Upper lobe of left lung (tissue), 6 donors: ENCODE measurements around the gene MROH7. TPM values are rescaled to one million over a fixed set of nuclear protein-coding genes. Genes with fewer than 3 reads are reported as not detected.

Source experiments
- ATAC-seq, 2 donors: fragments of 200-7000 bp; cut with Tn5 transposase; one replicate each; pipeline ENCODE4 v1.9.1; 2022; ENCODE audit warnings: mild to moderate bottlenecking in 2 of 2, moderate library complexity in 2 of 2; ENCODE audit not compliant: low FRiP score in 2 of 2
- DNase-seq, 2 donors: peaks; one replicate each; pipeline ENCODE4 v3.0.0-alpha.2; 2019 to 2020
- H3K27ac ChIP-seq, 4 donors: fragments of 200-600 bp; sonication (generic); one replicate each; pipeline ENCODE4 v1.5.1; 2016 to 2019
- H3K27me3 ChIP-seq, 4 donors: fragments of 200-600 bp; sonication (generic); one replicate each; pipeline ENCODE4 v1.5.1; 2017 to 2019
- H3K36me3 ChIP-seq, 4 donors: fragments of 200-600 bp; sonication (generic); one replicate each; pipeline ENCODE4 v1.5.1; 2016 to 2019
- H3K4me1 ChIP-seq, 4 donors: fragments of 200-600 bp; sonication (generic); one replicate each; pipeline ENCODE4 v1.5.1; 2018 to 2019
- H3K4me3 ChIP-seq, 4 donors: fragments of 200-600 bp; sonication (generic); one replicate each; pipeline ENCODE4 v1.5.1; 2017 to 2019; ENCODE audit warnings: mild to moderate bottlenecking in 2 of 4, moderate library complexity in 1 of 4
- H3K9me3 ChIP-seq, 4 donors: fragments of 200-600 bp; sonication (generic); one replicate each; pipeline ENCODE4 v1.5.1; 2018 to 2019
- CTCF ChIP-seq, 6 experiments: fragments of 450-650 bp in 4 of 6; fragments of 200-600 bp in 2 of 6; sonication (generic) in 2 of 6; IDR thresholded peaks; one replicate each; pipeline ENCODE4 v1.5.1; 2016 to 2019; ENCODE audit warnings: antibody characterized with exemption in 6 of 6
- EP300 ChIP-seq, 4 donors: sonication (generic); formaldehyde crosslinking; IDR thresholded peaks; one replicate each; pipeline ENCODE4 v1.5.1; 2017; ENCODE audit warnings: antibody characterized with exemption in 4 of 4, control low read depth in 2 of 4
- POLR2A ChIP-seq, 4 donors: fragments of 450-650 bp; IDR thresholded peaks; one replicate each; pipeline ENCODE4 v1.5.1; 2016 to 2017; ENCODE audit warnings: antibody characterized with exemption in 4 of 4, mild to moderate bottlenecking in 2 of 4
- POLR2AphosphoS5 ChIP-seq, 2 donors: sonication (generic); formaldehyde crosslinking; IDR thresholded peaks; one replicate each; pipeline ENCODE4 v1.5.1; 2017; ENCODE audit warnings: antibody characterized with exemption in 2 of 2
- WGBS, 2 donors: methylation state at CpG; one replicate each; pipeline ENCODE4 v1.1.5; 2017 to 2018; 5-methylcytosine and 5-hydroxymethylcytosine counted together
- total RNA-seq, 6 donors: library from RNA; depleted of rRNA in 4 of 6; stranded (reverse); fragments of >200 nt in 4 of 6; gene quantifications; one replicate each; pipeline versions ENCODE4 v1.1.0 to v1.2.1, GENCODE V29; 2016 to 2021
- donor health status: DM: no; HTN: no; CAD: no; lungs with moderate emphysema.
- donor health status: DM: no; HTN: yes; CAD: no; lungs with severe emphysema.

Gene MROH7
- total RNA-seq, 6 donors from 2014 or later, result 1.2 to 10.5 (median 2.2) TPM

DNA sequence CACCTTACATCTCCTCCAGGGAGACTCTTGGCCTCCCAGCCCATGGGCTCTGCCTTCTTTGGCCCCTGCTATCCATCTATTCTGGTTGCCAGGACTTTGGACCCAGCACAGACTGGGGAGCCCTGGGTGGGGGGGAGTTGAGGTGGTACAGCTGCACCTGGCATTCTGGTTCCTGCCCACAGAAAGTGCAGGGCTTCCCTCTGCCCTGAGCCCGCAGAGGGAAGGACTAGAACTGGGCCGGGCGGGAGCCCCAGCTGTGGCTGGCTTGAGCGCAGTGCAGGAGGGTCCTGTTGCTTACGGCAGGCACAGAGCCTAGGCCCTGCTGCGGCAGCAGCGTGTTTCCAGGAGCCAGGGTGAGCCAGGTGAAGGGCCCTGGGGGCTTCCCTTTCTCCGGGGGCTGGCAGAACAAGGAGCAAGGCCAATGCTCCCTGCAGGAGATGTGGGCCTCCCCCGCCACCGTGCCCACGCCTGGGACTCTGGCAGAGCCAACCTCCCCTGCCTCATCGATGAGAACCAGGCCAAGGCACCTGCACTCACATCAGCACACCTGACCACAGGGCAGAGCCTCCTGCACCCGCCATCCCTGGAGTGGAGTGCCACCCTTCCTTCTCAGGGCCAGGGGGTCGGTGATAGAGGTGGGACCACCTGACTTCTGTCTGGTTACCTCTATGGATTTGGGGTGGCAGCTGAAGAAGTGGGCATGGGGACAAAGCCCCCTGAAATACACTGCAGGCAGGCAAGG lies 106.7 kb downstream of the MROH7 start:
- TF ChIP-seq CTCF (IDR thresholded peaks at IDR 0.05) (no peak), EP300 (IDR thresholded peaks at IDR 0.05) (no peak), POLR2AphosphoS5 (IDR thresholded peaks at IDR 0.05) (no peak), POLR2A (IDR thresholded peaks at IDR 0.05) (no peak)

GRCh38 chr1:54750596-54750995 lies 109.0 kb downstream of the MROH7 start:
- TF ChIP-seq POLR2AphosphoS5 (IDR thresholded peaks at IDR 0.05), result no peak
- H3K27ac ChIP-seq, result no peak overlapping the region

More for the DNA sequence above, 106.7 kb downstream of the MROH7 start:
- H3K27ac ChIP-seq, result no peak overlapping the region
- DNase-seq, result peak in 1 of 2 donors; percentile 66
- H3K4me3 ChIP-seq, result no peak overlapping the region
- no peaks in the 10 kb centered on the region for H3K27me3 ChIP-seq
- peaks cover 0 to 3% (median 2%) of the 10 kb centered on the region in 4 donors for H3K36me3 ChIP-seq
- H3K9me3 ChIP-seq, result no peaks in the 10 kb centered on the region
- WGBS, 2 donors, result 83 to 88% methylated on average over 2 to 14 of the region's 14 CpGs
- H3K4me1 ChIP-seq, result no peaks in the 10 kb centered on the region
- no peak for ATAC-seq

DNA sequence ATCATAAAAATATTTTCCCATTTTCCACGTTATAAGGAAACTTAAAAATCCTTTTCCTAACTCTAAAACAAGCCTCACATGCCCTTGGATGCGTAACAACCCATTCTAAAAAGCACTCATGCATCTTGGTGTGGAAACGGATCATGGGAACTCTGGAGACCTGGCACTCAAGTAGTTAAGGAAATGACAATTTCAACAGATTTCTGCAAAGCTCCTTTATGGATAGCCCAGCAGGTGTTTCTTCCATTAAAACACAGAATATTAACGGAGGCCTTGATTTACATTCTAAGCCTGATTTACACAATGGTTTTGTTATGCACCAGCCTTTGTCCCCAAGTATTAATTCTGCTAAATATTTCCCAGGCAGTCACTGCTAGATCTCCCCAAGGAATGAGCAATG lies 109.8 kb downstream of the MROH7 start:
- 73 to 76% methylated on average over 4 of the region's 4 CpGs for WGBS, 2 donors
- no peaks in the 10 kb centered on the region for H3K4me1 ChIP-seq
- no peak for ATAC-seq

More at GRCh38 chr1:54750596-54750995, 109.0 kb downstream of the MROH7 start:
- Histone ChIP-seq H3K4me1 (no peaks in the 10 kb centered on the region), H3K27me3 (no peaks in the 10 kb centered on the region), H3K36me3 (peaks cover 0 to 3% (median 0%) of the 10 kb centered on the region in 4 donors), H3K4me3 (no peak overlapping the region), H3K9me3 (no peaks in the 10 kb centered on the region)
- WGBS, 2 donors, result 61 to 67% methylated on average over 3 to 6 of the region's 6 CpGs
- no peak for ATAC-seq
- no peak for DNase-seq

DNA sequence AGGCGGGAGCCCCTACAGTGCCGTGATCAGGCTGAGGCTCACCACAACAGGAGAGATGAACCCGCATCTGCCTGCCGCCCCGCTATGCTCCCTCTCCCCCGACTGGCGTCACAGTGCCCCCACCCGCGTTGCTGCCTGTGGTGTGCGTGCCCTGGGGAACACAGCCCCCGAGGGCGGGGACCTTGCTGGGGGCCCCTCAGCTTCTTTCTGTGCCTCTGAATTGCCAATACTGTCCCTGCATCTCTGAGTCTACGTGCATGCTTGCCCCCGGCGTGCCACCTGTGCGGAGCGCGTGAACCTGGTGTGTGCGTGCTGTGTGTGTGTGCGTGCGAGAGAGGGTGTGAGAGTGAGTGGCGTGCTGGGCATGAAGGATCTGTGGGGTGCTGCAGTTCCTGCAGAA lies 112.5 kb downstream of the MROH7 start:
- no peaks in the 10 kb centered on the region for H3K4me1 ChIP-seq
- no peaks in the 10 kb centered on the region for H3K27me3 ChIP-seq
- ATAC-seq (peak in 1 of 2 donors; percentile 28), DNase-seq (peak in 1 of 2 donors; percentile 81)
- TF ChIP-seq POLR2A (IDR thresholded peaks at IDR 0.05), result no peak
- no peak for TF ChIP-seq POLR2AphosphoS5 (IDR thresholded peaks at IDR 0.05)
- TF ChIP-seq EP300 (IDR thresholded peaks at IDR 0.05), result no peak
- TF ChIP-seq CTCF (IDR thresholded peaks at IDR 0.05), result no peak
- no peaks in the 10 kb centered on the region for H3K9me3 ChIP-seq
- peaks cover 3 to 37% (median 20%) of the 10 kb centered on the region in 4 donors for H3K36me3 ChIP-seq
- H3K4me3 ChIP-seq, result no peak overlapping the region
- 97% methylated on average over 22 of the region's 22 CpGs for WGBS, 2 donors
- H3K27ac ChIP-seq, result no peak overlapping the region

More for the DNA sequence above, 109.8 kb downstream of the MROH7 start:
- Histone ChIP-seq H3K4me3 (no peak overlapping the region), H3K36me3 (peaks cover 0 to 12% (median 2%) of the 10 kb centered on the region in 4 donors), H3K27me3 (no peaks in the 10 kb centered on the region), H3K27ac (no peak overlapping the region), H3K9me3 (no peaks in the 10 kb centered on the region)
- DNase-seq, result no peak
- TF ChIP-seq POLR2AphosphoS5 (IDR thresholded peaks at IDR 0.05) (no peak), CTCF (IDR thresholded peaks at IDR 0.05) (no peak)

DNA sequence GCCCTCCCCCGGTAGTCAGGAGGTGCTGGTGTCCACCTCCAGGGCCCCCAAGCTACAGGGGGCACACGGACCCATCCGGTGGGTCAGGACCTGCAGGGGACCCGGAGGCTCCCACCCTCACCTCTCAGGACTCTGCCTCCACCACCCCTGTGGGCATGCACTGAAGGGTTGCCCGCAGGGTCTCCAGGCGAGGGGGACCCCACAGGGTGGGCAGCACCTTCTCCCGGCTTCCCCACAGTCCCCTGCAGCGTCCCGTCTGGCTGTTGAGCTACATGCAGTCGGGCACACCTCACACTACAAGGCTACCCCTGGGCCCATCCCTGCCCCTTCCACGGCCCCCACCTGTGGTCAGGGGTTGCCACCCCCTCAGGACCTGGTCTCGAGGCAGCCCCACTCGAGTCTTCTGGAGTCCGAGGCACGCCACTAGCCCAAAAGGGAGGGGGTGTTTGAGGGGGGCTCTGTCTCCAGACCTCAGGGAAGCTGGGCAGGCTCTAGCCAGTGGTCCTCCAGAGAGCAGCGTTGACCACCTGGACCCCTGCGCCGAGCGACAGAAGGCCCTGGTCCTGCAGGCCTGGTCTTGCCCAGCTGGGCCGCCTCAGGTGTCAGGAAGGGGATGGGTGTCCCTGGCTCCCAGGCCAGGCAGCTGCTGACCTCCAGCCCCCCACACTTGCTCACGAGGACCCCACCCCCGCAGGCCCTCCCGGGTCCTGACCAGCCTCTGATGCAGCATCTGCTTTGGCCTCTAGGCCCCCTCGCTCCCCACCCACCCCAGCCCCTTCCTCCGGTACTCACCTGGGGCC lies 113.1 kb downstream of the MROH7 start:
- no peak overlapping the region for H3K27ac ChIP-seq
- no peaks in the 10 kb centered on the region for H3K4me1 ChIP-seq
- H3K36me3 ChIP-seq, result peaks cover 3 to 37% (median 20%) of the 10 kb centered on the region in 4 donors
- no peaks in the 10 kb centered on the region for H3K27me3 ChIP-seq
- H3K4me3 ChIP-seq, result no peak overlapping the region
- TF ChIP-seq CTCF (IDR thresholded peaks at IDR 0.05) (no peak), POLR2A (IDR thresholded peaks at IDR 0.05) (no peak), EP300 (IDR thresholded peaks at IDR 0.05) (no peak), POLR2AphosphoS5 (IDR thresholded peaks at IDR 0.05) (no peak)
- DNase-seq (peak in 1 of 2 donors; percentile 63), ATAC-seq (no peak)
- WGBS, 2 donors, result 70 to 87% methylated on average over 2 to 25 of the region's 25 CpGs
- H3K9me3 ChIP-seq, result no peaks in the 10 kb centered on the region
